HepG2 (cell line): ENCODE results near the gene TBC1D25. TPM values are rescaled to one million over a fixed set of nuclear protein-coding genes. Genes with fewer than 3 reads are reported as not detected.

ENCODE experiments used
- DRAP1 ChIP-seq: IDR thresholded peaks from 2 replicates; pipeline ENCODE4 v1.6.1; 2016; ENCODE audit warnings: missing genetic modification reagents, missing compliant biosample characterization
- EEA1 ChIP-seq: sonication (generic); formaldehyde crosslinking; IDR thresholded peaks from 2 replicates; pipeline ENCODE4 v1.5.1; 2020; ENCODE audit warnings: mild to moderate bottlenecking, missing genetic modification reagents, borderline replicate concordance
- ERF ChIP-seq: IDR thresholded peaks from 2 replicates; pipeline ENCODE4 v1.6.1; 2018; ENCODE audit warnings: missing biosample characterization, missing genetic modification reagents
- HMG20B ChIP-seq: conservative IDR thresholded peaks from 2 replicates; pipeline ENCODE4 v1.6.1; 2016; ENCODE audit warnings: missing genetic modification reagents, missing compliant biosample characterization
- NFATC3 ChIP-seq: sonication (generic); formaldehyde crosslinking; IDR thresholded peaks from 2 replicates; pipeline ENCODE4 v1.5.1; 2020; ENCODE audit warnings: mild to moderate bottlenecking, missing genetic modification reagents
- PCBP2 ChIP-seq: fragments of 200-400 bp; formaldehyde crosslinking; optimal IDR thresholded peaks from 2 replicates; pipeline ENCODE3; 2018; ENCODE audit warnings: low read length, low read depth; ENCODE audit not compliant: poor library complexity, severe bottlenecking
- REPIN1 ChIP-seq: sonication (generic); formaldehyde crosslinking; IDR thresholded peaks from 2 replicates; pipeline ENCODE4 v1.8.0; 2022; ENCODE audit warnings: missing genetic modification reagents, low read depth, mild to moderate bottlenecking, borderline replicate concordance
- RFX3 ChIP-seq: IDR thresholded peaks from 2 replicates; pipeline ENCODE4 v1.6.1; 2016; ENCODE audit warnings: missing biosample characterization, missing genetic modification reagents
- SRSF1 ChIP-seq: fragments of 200-400 bp; formaldehyde crosslinking; optimal IDR thresholded peaks from 2 replicates; pipeline ENCODE3; 2017; ENCODE audit warnings: mild to moderate bottlenecking, low read depth, low read length, moderate library complexity
- TAF1 ChIP-seq: sonication (generic); formaldehyde crosslinking; IDR thresholded peaks from 2 replicates; pipeline ENCODE4 v1.4.0; 2020; ENCODE audit warnings: missing genetic modification reagents
- TEAD3 ChIP-seq: optimal IDR thresholded peaks from 2 replicates; pipeline ENCODE3; 2016; ENCODE audit warnings: borderline replicate concordance
- TRIM22 ChIP-seq: fragments of 450-650 bp; IDR thresholded peaks from 2 replicates; pipeline ENCODE4 v1.6.1; 2017
- ZNF281 ChIP-seq: sonication (generic); formaldehyde crosslinking; IDR thresholded peaks from 2 replicates; pipeline ENCODE4 v1.4.0; 2020; ENCODE audit warnings: missing genetic modification reagents, borderline replicate concordance
- ZNF33B ChIP-seq: sonication (generic); formaldehyde crosslinking; IDR thresholded peaks from 2 replicates; pipeline ENCODE4 v1.5.1; 2020; ENCODE audit warnings: mild to moderate bottlenecking, missing genetic modification reagents
- ZNF546 ChIP-seq: sonication (generic); formaldehyde crosslinking; conservative IDR thresholded peaks from 2 replicates; pipeline ENCODE4 v1.8.1; 2023; ENCODE audit warnings: mild to moderate bottlenecking, missing genetic modification reagents
- ZNF768 ChIP-seq: sonication (generic); formaldehyde crosslinking; IDR thresholded peaks from 2 replicates; pipeline ENCODE4 v1.4.0; 2020; ENCODE audit warnings: missing genetic modification reagents
- ZSCAN29 ChIP-seq: sonication (generic); formaldehyde crosslinking; conservative IDR thresholded peaks from 2 replicates; pipeline ENCODE4 v1.4.0; 2020; ENCODE audit warnings: mild to moderate bottlenecking, missing genetic modification reagents
- polyA plus RNA-seq, 8 experiments: library from polyadenylated mRNA; depleted of rRNA in 3 of 8; stranded (reverse) in 7 of 8; unstranded in 1 of 8; fragments of >200 nt; fragmentation: Illumina TruSeq in 4 of 8; extraction: Trizol in 4 of 8; gene quantifications; 2 replicates each; pipeline versions ENCODE4 v1.2.1 to v1.2.3, GENCODE V29; 2011 to 2016; ENCODE audit warnings: low read depth in 4 of 8, missing spikeins in 1 of 8, mixed read lengths in 1 of 8; ENCODE audit not compliant: insufficient read depth in 1 of 8
- total RNA-seq, 5 experiments: library from RNA; depleted of rRNA; stranded (reverse); fragments of >200 nt; fragmentation: Illumina TruSeq; extraction: Trizol; gene quantifications; 2 replicates each; pipeline ENCODE4 v1.2.3, GENCODE V29; 2016; ENCODE audit warnings: low read depth in 1 of 5
- TF ChIP-seq, protein P1 (sequence below): sonication (generic); formaldehyde crosslinking; IDR thresholded peaks from 2 replicates; pipeline ENCODE4 v1.4.0; 2020; ENCODE audit warnings: missing genetic modification reagents
- TF ChIP-seq, protein P2 (sequence below): sonication (generic); formaldehyde crosslinking; IDR thresholded peaks from 2 replicates; pipeline ENCODE4 v1.4.0; 2020; ENCODE audit warnings: missing genetic modification reagents

TBC1D25 gene
- total and polyA plus RNA-seq, 2 of the 13 experiments (the other 11 are each of a cell fraction or from before 2014, with no cell fraction given): 3.5 to 4.7 TPM

- TF ChIP-seq, protein P1, sequence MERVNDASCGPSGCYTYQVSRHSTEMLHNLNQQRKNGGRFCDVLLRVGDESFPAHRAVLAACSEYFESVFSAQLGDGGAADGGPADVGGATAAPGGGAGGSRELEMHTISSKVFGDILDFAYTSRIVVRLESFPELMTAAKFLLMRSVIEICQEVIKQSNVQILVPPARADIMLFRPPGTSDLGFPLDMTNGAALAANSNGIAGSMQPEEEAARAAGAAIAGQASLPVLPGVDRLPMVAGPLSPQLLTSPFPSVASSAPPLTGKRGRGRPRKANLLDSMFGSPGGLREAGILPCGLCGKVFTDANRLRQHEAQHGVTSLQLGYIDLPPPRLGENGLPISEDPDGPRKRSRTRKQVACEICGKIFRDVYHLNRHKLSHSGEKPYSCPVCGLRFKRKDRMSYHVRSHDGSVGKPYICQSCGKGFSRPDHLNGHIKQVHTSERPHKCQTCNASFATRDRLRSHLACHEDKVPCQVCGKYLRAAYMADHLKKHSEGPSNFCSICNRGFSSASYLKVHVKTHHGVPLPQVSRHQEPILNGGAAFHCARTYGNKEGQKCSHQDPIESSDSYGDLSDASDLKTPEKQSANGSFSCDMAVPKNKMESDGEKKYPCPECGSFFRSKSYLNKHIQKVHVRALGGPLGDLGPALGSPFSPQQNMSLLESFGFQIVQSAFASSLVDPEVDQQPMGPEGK (CRISPR knock-in tag): peak; percentile 23; the same call in 1 of the 2 replicates
- TF ChIP-seq ERF (CRISPR knock-in tag) (no peak; the same call in 1 of the 2 replicates), ZNF281 (CRISPR knock-in tag) (peak; percentile 59; the same call in 1 of the 2 replicates), TAF1 (CRISPR knock-in tag) (peak; percentile 63; the same call in 1 of the 2 replicates), DRAP1 (CRISPR knock-in tag) (peak; percentile 30; the same call in 1 of the 2 replicates), TEAD3 (CRISPR knock-in tag) (peak; percentile 40), REPIN1 (CRISPR knock-in tag) (0 out of 2 replicates have a peak, but pooled peaks have one; percentile 17), EEA1 (CRISPR knock-in tag) (no peak), TRIM22 (no peak), RFX3 (CRISPR knock-in tag) (peak; percentile 78), NFATC3 (CRISPR knock-in tag) (no peak), ZNF768 (CRISPR knock-in tag) (peak; percentile 69), ZSCAN29 (no peak), SRSF1 (no peak), ZNF546 (CRISPR knock-in tag) (0 out of 2 replicates have a peak, but pooled peaks have one; percentile 29), PCBP2 (no peak), ZNF33B (no peak), HMG20B (no peak)
- TF ChIP-seq, protein P2, sequence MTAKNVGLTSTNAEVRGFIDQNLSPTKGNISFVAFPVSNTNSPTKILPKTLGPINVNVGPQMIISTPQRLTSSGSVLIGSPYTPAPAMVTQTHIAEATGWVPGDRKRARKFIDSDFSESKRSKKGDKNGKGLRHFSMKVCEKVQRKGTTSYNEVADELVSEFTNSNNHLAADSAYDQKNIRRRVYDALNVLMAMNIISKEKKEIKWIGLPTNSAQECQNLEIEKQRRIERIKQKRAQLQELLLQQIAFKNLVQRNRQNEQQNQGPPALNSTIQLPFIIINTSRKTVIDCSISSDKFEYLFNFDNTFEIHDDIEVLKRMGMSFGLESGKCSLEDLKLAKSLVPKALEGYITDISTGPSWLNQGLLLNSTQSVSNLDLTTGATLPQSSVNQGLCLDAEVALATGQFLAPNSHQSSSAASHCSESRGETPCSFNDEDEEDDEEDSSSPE (CRISPR knock-in tag): no peak
Measured at GRCh38 chrX:48597353-48598264, 58.1 kb downstream of the TBC1D25 start, which contains the start of gene WDR13 (continued).
